Neural progenitor cell (in vitro differentiated cells): ENCODE measurements around the gene MSRB2. TPM values are rescaled to one million over a fixed set of nuclear protein-coding genes. Genes with fewer than 3 reads are reported as not detected.

Source experiments
- DNase-seq: peaks from one replicate; pipeline ENCODE4 v3.0.0-alpha.2; 2016; ENCODE audit warnings: low spot score
- H2AFZ ChIP-seq: fragments of 200-600 bp; sonication (generic); replicated peaks from 2 replicates; pipeline ENCODE4 v1.6.1; 2016; ENCODE audit warnings: antibody characterized with exemption
- H3F3A ChIP-seq: fragments of 200-600 bp; sonication (generic); 2 replicates; pipeline ENCODE4 v1.6.1; 2016; ENCODE audit warnings: antibody characterized with exemption, low read depth
- H3K27ac ChIP-seq: fragments of 200-600 bp; sonication (generic); 2 replicates; pipeline ENCODE4 v1.5.1; 2016; ENCODE audit warnings: mild to moderate bottlenecking
- H3K27me3 ChIP-seq: fragments of 200-600 bp; sonication (generic); 2 replicates; pipeline ENCODE4 v1.6.1; 2016; ENCODE audit warnings: mild to moderate bottlenecking, moderate library complexity
- H3K36me3 ChIP-seq: fragments of 200-600 bp; sonication (generic); 2 replicates; pipeline ENCODE4 v1.5.1; 2016
- H3K4me1 ChIP-seq: fragments of 200-600 bp; sonication (generic); 2 replicates; pipeline ENCODE4 v1.6.1; 2016; ENCODE audit warnings: mixed run types
- H3K4me2 ChIP-seq: fragments of 200-600 bp; sonication (generic); 2 replicates; pipeline ENCODE4 v1.6.1; 2016
- H3K4me3 ChIP-seq: fragments of 200-600 bp; sonication (generic); 2 replicates; pipeline ENCODE4 v1.5.1; 2016
- H3K79me2 ChIP-seq: fragments of 200-600 bp; sonication (generic); 2 replicates; pipeline ENCODE4 v1.6.1; 2016; ENCODE audit warnings: low read depth
- H3K9ac ChIP-seq: fragments of 200-600 bp; sonication (generic); 2 replicates; pipeline ENCODE4 v1.6.1; 2016
- H3K9me3 ChIP-seq: fragments of 200-600 bp; sonication (generic); 2 replicates; pipeline ENCODE4 v1.5.1; 2016; ENCODE audit warnings: low read depth
- H4K20me1 ChIP-seq: fragments of 200-600 bp; sonication (generic); 2 replicates; pipeline ENCODE4 v1.6.1; 2016; ENCODE audit warnings: low read depth
- H3K27ac Mint-ChIP-seq: 3 replicates; pipeline ENCODE4 v1.8.0; 2021; ENCODE audit warnings: mixed read lengths
- H3K27me3 Mint-ChIP-seq: 2 replicates; pipeline ENCODE4 v1.8.0; 2022; ENCODE audit warnings: low read depth, mild to moderate bottlenecking, inconsistent platforms, moderate library complexity, mixed read lengths; ENCODE audit not compliant: insufficient read depth
- H3K36me3 Mint-ChIP-seq: 3 replicates; pipeline ENCODE4 v1.8.0; 2021; ENCODE audit warnings: mixed read lengths
- H3K4me1 Mint-ChIP-seq: 3 replicates; pipeline ENCODE4 v1.8.0; 2021; ENCODE audit warnings: mixed read lengths
- H3K4me3 Mint-ChIP-seq: 3 replicates; pipeline ENCODE4 v1.8.0; 2021; ENCODE audit warnings: mild to moderate bottlenecking, moderate library complexity, mixed read lengths
- H3K9me3 Mint-ChIP-seq: 3 replicates; pipeline ENCODE4 v1.8.0; 2020; ENCODE audit warnings: mixed read lengths
- CTCF ChIP-seq: fragments of 200-600 bp; sonication (generic); IDR thresholded peaks from 2 replicates; pipeline ENCODE4 v1.5.1; 2017; ENCODE audit warnings: antibody characterized with exemption, mild to moderate bottlenecking
- EZH2 ChIP-seq: fragments of 200-600 bp; sonication (generic); IDR thresholded peaks from 2 replicates; pipeline ENCODE4 v1.6.1; 2017; ENCODE audit warnings: antibody characterized with exemption, mild to moderate bottlenecking, moderate library complexity
- EZH2phosphoT487 ChIP-seq: fragments of 200-600 bp; sonication (generic); IDR thresholded peaks from 2 replicates; pipeline ENCODE4 v1.6.1; 2017; ENCODE audit warnings: antibody characterized with exemption
- total RNA-seq: library from RNA; depleted of rRNA; stranded (reverse); fragments of >200 nt; gene quantifications from 2 replicates; pipeline ENCODE4 v1.2.3, GENCODE V29; 2015; ENCODE audit warnings: low replicate concordance

The MSRB2 gene
- total RNA-seq, 1 donor from 2014 or later = 15.2 TPM

- peak overlapping the region; percentile 55 for H3K27ac Mint-ChIP-seq
Measured at GRCh38 chr10:23053036-23053435, 42.3 kb upstream of the MSRB2 start.

GRCh38 chr10:23055424-23056185 is 39.8 kb upstream of the MSRB2 start:
- Histone ChIP-seq H3K27me3 (no peaks in the 10 kb centered on the region), H2AFZ (peak overlapping the region; percentile 36), H3K4me3 (no peak overlapping the region), H3K79me2 (no peaks in the 10 kb centered on the region), H4K20me1 (no peaks in the 10 kb centered on the region), H3K4me1 (peaks cover 23% of the 10 kb centered on the region), H3K9me3 (no peaks in the 10 kb centered on the region), H3F3A (peaks cover 18% of the 10 kb centered on the region), H3K27ac (peak overlapping the region; percentile 97), H3K9ac (peak overlapping the region; percentile 25), H3K36me3 (no peaks in the 10 kb centered on the region), H3K4me2 (peak overlapping the region; percentile 72)
- H3K27ac Mint-ChIP-seq = peak overlapping the region; percentile 68
- H3K36me3 Mint-ChIP-seq = peaks cover 2% of the 10 kb centered on the region
- peaks cover 18% of the 10 kb centered on the region for H3K9me3 Mint-ChIP-seq
- peaks cover 10% of the 10 kb centered on the region for H3K27me3 Mint-ChIP-seq
- H3K4me3 Mint-ChIP-seq = peak overlapping the region; percentile 10
- TF ChIP-seq EZH2 = no peak
- no peak for TF ChIP-seq CTCF
- no peak for TF ChIP-seq EZH2phosphoT487
- H3K4me1 Mint-ChIP-seq = peaks cover 40% of the 10 kb centered on the region
- peak; percentile 67 for DNase-seq

More at GRCh38 chr10:23053036-23053435, 42.3 kb upstream of the MSRB2 start:
- no peak overlapping the region for H3K4me3 Mint-ChIP-seq
- H3K36me3 Mint-ChIP-seq = no peaks in the 10 kb centered on the region
- no peak overlapping the region for H3K27ac ChIP-seq
- TF ChIP-seq CTCF = no peak
- no peak for TF ChIP-seq EZH2phosphoT487
- TF ChIP-seq EZH2 = no peak
- no peak overlapping the region for H3K9ac ChIP-seq
- peaks cover 18% of the 10 kb centered on the region for H3F3A ChIP-seq
- peaks cover 40% of the 10 kb centered on the region for H3K4me1 Mint-ChIP-seq
- no peak for DNase-seq
- H3K9me3 ChIP-seq = no peaks in the 10 kb centered on the region
- H3K4me2 ChIP-seq = no peak overlapping the region
- H3K79me2 ChIP-seq = no peaks in the 10 kb centered on the region
- H3K27me3 ChIP-seq = no peaks in the 10 kb centered on the region
- no peak overlapping the region for H3K4me3 ChIP-seq
- H3K27me3 Mint-ChIP-seq = peaks cover 2% of the 10 kb centered on the region
- no peak overlapping the region for H2AFZ ChIP-seq
- H3K36me3 ChIP-seq = no peaks in the 10 kb centered on the region
- H3K4me1 ChIP-seq = peaks cover 23% of the 10 kb centered on the region
- H4K20me1 ChIP-seq = no peaks in the 10 kb centered on the region
- peaks cover 2% of the 10 kb centered on the region for H3K9me3 Mint-ChIP-seq

GRCh38 chr10:23056186-23056579 is 39.2 kb upstream of the MSRB2 start:
- peaks cover 2% of the 10 kb centered on the region for H3K36me3 Mint-ChIP-seq
- H3K4me3 Mint-ChIP-seq = peak overlapping the region; percentile 10
- no peak overlapping the region for H3K4me3 ChIP-seq
- peaks cover 18% of the 10 kb centered on the region for H3K9me3 Mint-ChIP-seq
- peak overlapping the region; percentile 68 for H3K27ac Mint-ChIP-seq
- no peaks in the 10 kb centered on the region for H3K36me3 ChIP-seq
- peaks cover 18% of the 10 kb centered on the region for H3F3A ChIP-seq
- H3K9me3 ChIP-seq = no peaks in the 10 kb centered on the region
- H3K27ac ChIP-seq = peak overlapping the region; percentile 97
- H3K79me2 ChIP-seq = no peaks in the 10 kb centered on the region
- H3K4me2 ChIP-seq = peak overlapping the region; percentile 72
- H3K27me3 Mint-ChIP-seq = peaks cover 15% of the 10 kb centered on the region
- H3K4me1 Mint-ChIP-seq = peaks cover 40% of the 10 kb centered on the region
- no peak for DNase-seq
- TF ChIP-seq EZH2 (no peak), CTCF (no peak), EZH2phosphoT487 (no peak)
- peak overlapping the region; percentile 36 for H2AFZ ChIP-seq
- peaks cover 23% of the 10 kb centered on the region for H3K4me1 ChIP-seq
- no peak overlapping the region for H3K9ac ChIP-seq
- no peaks in the 10 kb centered on the region for H4K20me1 ChIP-seq
- no peaks in the 10 kb centered on the region for H3K27me3 ChIP-seq
